AML-193 (cell line): ENCODE results near the gene SNX32.
A peak's percentile ranks its signal among the peaks of the same experiment; 100 is the strongest.

Experiments
- DNase-seq, 2 experiments: peaks; one replicate each; lab custom pipeline; 2025; lab: John Stamatoyannopoulos, UW

SNX32 gene

GRCh38 chr11:65903068-65903481 is 69.3 kb downstream of the SNX32 start:
- DNase-seq = peak in 1 of 2 experiments; percentile 17
